HG03025 (cell line): Measurements from ENCODE around the gene IKBKG.
A peak's percentile ranks its signal among the peaks of the same experiment; 100 is the strongest.
"Not testable (repeated sequence)": the region's sequence is repeated elsewhere in the genome, so short reads cannot be mapped to it uniquely, and the experiment has no call there.

ENCODE experiments used
- ATAC-seq: cut with Tn5 transposase; IDR thresholded peaks from one replicate; pipeline ENCODE4 v1.9.1; 2021; ENCODE audit warnings: mild to moderate bottlenecking, moderate library complexity; ENCODE audit not compliant: unreplicated experiment, low FRiP score

Gene IKBKG

GRCh38 chrX:154525606-154526490, 21.6 kb upstream of the IKBKG start:
- ATAC-seq = no peak

- no peak for ATAC-seq
Measured at GRCh38 chrX:154526901-154527675, 20.3 kb upstream of the IKBKG start.

DNA sequence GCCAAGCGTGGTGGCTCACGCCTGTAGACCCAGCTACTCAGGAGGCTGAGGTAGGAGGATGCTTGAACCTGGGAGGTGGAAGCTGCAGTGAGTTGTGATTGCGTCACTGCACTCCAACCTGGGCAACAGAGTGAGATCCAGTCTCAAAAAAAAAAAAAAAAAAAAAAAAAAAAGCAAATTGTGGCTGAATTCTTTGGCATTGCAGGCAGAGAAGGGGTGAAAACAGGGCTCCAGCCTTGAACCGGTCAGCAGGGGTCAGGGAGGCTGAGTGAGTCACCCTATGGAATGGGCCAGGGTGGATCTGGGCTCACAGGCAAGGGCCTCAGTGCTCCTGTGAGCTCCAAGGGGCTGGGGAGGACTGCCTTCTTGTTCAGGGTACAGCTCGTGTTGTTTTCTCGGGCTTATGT, 18.2 kb upstream of the IKBKG start:
- ATAC-seq = no peak

DNA sequence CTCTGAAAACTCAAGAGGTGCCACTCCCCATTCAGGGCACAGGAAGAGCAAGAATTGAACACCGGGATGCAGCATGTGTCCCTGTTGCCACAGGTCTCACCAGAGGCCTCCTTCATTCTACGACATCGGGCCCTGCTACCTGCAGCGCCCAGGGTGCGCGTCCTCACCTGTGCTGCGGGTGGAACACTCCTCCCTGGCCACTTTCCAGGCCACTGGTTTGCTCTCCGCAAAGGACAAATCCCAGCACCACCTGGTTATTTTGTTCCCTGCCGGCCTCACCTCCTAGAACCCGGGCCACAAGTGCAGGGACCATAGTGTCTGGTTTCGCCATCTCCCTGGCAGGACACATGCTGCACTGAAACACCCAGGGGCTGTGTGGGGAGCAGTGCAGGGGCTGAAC, 17.1 kb upstream of the IKBKG start:
- ATAC-seq = no peak

DNA sequence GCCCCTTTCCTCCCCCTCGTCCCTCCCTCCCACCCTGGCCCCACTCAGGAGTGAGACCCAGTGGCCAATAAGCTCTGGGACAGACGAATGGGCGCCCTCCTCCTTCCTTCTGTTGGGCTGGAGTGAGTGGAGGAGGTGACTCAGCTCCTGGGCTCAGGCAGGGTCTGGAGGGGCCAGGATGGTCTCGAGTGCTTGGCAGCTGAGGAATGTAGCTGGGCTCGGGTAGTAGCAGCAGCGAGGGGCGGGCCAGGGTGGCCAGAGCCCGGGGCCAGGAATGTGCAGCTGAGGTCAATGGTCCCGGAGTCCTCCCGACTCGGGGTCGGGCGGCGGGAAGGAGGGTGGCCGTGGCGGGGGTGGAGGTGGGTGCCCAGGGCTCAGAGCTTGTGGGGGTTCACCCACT, 15.8 kb upstream of the IKBKG start:
- ATAC-seq = no peak

GRCh38 chrX:154532690-154533089, 14.7 kb upstream of the IKBKG start:
- ATAC-seq = no peak

DNA sequence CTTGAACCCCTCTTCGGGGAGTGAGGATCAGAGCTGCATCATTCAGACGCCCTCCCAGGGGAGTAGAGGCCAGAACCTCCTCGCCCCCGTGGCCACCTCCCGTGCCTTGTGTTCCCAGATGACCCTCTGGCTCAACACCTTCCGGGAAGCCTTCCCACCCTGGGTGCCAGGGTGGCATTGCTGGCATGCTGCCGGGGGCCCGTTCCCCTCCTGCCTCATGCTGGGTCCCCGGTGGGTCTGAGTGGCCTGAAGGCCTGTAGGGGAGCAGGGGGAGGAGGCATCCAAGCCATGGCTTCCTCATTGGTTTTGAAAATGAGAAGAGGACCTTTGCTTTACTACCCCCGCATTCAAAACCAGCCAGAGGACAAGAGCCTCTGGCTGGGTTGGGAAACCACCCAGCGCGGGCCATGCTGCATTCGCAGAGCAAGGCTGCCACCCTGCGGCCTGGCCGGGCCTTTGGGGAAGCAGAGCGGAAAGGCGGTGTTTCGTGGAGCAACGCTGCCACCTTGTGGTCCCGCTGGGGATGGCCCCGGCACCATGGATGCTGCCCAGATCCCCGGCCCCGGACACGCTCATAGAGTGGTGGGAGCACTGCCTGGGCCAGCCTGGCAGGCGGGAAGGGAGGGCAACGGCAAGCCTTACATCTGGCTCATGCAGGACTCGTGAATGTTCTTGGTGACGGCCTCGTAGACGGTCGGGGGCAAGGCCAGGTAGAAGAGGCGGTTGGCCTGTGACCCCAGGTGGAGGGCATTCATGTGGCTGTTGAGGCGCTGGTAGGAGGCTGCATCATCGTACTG, 12.7 kb upstream of the IKBKG start:
- ATAC-seq = peak; percentile 78

GRCh38 chrX:154535892-154536291, 11.5 kb upstream of the IKBKG start:
- ATAC-seq = no peak

DNA sequence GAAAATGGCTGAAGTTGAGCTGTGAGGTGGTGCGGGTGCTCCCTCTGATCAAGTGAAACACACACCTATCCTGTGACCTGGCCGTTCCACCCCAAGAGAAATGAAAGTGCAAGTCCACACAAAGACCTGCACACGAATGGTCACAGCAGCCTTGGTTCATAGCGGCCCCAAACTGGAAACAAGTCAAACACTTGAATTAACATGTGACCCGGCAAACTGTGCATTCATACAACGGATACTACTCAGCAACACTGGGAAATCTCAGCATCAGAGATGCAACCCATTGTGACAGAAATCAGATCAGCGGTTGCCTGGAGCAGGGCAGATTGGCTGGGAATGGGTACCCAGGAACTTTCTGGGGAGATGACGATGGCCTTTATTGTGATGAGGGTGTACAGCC, 8.3 kb upstream of the IKBKG start:
- ATAC-seq = no peak

GRCh38 chrX:154540365-154540764, 7.1 kb upstream of the IKBKG start:
- not testable (repeated sequence) for ATAC-seq

GRCh38 chrX:154540897-154541535, 6.4 kb upstream of the IKBKG start:
- ATAC-seq = no peak

GRCh38 chrX:154541589-154541895, 5.9 kb upstream of the IKBKG start:
- ATAC-seq = no peak

GRCh38 chrX:154541896-154542722, 5.3 kb upstream of the IKBKG start:
- ATAC-seq = no peak

- no peak for ATAC-seq
Measured at GRCh38 chrX:154542723-154543424, 4.5 kb upstream of the IKBKG start.

DNA sequence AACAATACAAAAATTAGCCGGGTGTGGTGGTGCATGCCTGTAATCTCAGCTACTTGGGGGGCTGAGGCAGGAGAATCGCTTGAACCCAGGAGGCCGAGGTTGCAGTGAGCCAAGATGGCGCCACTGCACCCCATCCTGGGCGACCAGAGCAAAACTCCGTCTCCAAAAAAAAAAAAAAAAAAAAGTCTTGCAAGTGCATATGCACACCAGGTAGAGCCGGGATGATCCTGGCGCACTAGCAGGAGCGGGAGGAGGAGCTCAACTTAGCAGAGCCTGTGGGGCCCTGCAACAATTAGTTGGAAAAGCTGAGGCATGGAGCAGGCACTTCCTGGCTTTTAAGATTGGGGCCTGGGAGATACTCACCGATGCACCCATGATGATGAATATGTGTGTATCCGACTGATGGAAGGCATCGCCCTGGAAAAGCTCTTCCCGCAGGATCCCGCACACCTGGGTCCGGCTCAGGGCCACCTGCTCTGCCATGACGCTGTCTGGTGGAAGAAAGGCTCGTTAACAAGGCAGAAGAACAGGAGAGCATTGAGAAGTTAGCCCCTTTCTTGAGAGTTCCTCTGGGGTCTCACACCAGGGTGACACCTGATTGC, 1.6 kb upstream of the IKBKG start:
- no peak for ATAC-seq

DNA sequence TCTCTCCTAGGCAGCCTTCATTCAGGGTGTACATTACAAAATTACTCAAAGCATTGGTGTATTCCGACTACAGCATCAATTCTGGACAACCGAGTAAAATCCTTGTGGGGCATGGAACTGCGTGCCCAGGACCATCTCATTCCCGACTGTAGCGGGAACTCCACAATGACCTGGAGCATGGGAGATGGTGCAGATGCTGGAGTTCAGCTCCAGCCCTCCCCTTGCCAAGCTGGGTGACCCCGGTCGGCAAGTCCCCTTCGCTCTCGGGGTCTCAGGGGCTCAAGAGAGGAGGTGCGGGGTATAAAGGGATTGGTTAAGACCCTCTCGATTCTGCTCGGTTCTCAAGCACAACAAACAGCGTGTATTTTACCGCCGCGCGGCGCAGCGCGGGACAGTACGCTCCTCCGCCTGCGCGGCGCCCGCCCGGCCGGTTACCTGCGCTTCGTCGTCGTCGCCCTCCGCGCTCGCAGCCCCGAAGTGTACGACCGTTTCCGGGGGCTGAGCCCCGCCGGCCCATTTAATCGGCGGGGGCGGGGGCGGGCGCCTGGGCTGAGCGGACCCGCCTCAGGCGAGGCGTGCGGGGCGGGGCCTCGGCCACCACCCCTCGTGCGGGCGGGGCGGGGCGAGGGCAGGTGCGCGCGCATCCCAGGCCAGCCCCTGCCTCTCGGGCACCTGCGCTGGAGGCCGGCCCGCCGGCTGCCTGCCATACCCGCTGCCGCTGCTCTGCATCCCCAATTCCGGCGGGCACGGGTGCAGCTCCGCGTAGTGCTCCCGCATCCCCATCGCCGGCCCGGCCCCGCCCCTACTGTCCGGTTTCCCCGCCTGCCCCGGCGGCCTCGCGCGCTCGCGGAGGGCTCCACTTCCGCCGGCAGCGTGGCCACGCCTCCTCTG, 821 bp upstream of the IKBKG start, which contains the start of gene G6PD:
TSS of gene G6PD (minus strand) at position 493 of the 891 bp plus-strand sequence. CDS start 691 bp downstream, outside the sequence.
- peak; percentile 21 for ATAC-seq

DNA sequence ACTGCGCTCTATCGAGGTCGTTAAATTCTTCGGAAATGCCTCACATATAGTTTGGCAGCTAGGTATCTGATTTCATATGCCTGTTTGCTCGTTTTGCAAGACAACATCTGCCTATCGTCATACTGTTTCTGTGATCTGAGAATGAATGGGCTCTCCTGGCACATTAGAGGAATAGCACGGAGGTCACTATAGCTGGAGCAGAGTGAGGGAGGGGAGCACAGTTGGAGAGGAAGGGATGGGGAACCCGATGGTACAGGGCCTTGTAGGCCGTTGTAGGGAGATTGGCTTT, 552 bp downstream of the IKBKG start:
- no peak for ATAC-seq

GRCh38 chrX:154549766-154550165, 2.3 kb downstream of the IKBKG start:
- no peak for ATAC-seq
